HCT116 (cell line): ENCODE data around the gene THBD. TPM values are rescaled to one million over a fixed set of nuclear protein-coding genes. Genes with fewer than 3 reads are reported as not detected.

Experiments used
- ATAC-seq: fragments of 200-7000 bp; cut with Tn5 transposase; 2 replicates; pipeline ENCODE4 v1.9.1; 2020; ENCODE audit warnings: mild to moderate bottlenecking, moderate library complexity
- BruUV-seq: library from RNA; stranded (reverse); fragments of 400-500 nt; replicated peaks from 2 replicates; lab custom pipeline; 2021; lab: Mats Ljungman, UMichigan
- CTCF ChIA-PET: fragments of 300-600 bp; sonication (Branson Sonifier 250); formaldehyde crosslinking; loops from one replicate; lab custom pipeline; 2021; ENCODE audit warnings: antibody characterized with exemption; lab: Charles Lee
- POLR2A ChIA-PET: fragments of 300-600, 350-600 bp; sonication (Branson Sonifier 250); formaldehyde crosslinking; loops from one replicate; lab custom pipeline; 2021; ENCODE audit warnings: antibody characterized with exemption; lab: Charles Lee
- RAD21 ChIA-PET, 2 experiments: fragments of 300-600 bp; sonication (Branson Sonifier 250); formaldehyde crosslinking; loops; one replicate each; lab custom pipeline; 2023; ENCODE audit warnings: low total read pairs in 2 of 2; ENCODE audit not compliant: uncharacterized antibody in 2 of 2, unreplicated experiment in 2 of 2, low non-redundant PET in 1 of 2; lab: Charles Lee
- DNase-seq: peaks from one replicate; pipeline ENCODE4 v3.0.0-alpha.2; 2010; ENCODE audit warnings: low read depth, low spot score
- H2AFZ ChIP-seq: fragments of 200-600 bp; shearing (Covaris generic), sonication (generic); 2 replicates; pipeline ENCODE4 v1.6.1; 2017; ENCODE audit warnings: low read depth, mixed run types, mixed read lengths, antibody characterized with exemption, low read length; ENCODE audit not compliant: poor library complexity, severe bottlenecking
- H3K27ac ChIP-seq: 2 replicates; pipeline ENCODE4 v1.5.1; 2012; ENCODE audit warnings: low read depth, low read length
- H3K27me3 ChIP-seq: fragments of 200-600 bp; sonication (generic); 2 replicates; pipeline ENCODE4 v1.6.1; 2016; ENCODE audit warnings: mixed run types, low read length, mixed read lengths; ENCODE audit not compliant: insufficient read depth
- H3K36me3 ChIP-seq, 2 experiments: fragments of 200-500 bp in 1 of 2; fragments of 200-600 bp in 1 of 2; sonication (Bioruptor generic) in 1 of 2; sonication (generic) in 1 of 2; 2 replicates each; pipeline versions ENCODE4 v1.5.1 to v1.6.1; 2014 to 2016; ENCODE audit warnings: low read length in 2 of 2, inconsistent platforms in 1 of 2, mixed read lengths in 1 of 2, mixed run types in 1 of 2; ENCODE audit not compliant: insufficient read depth in 2 of 2, control insufficient read depth in 1 of 2
- H3K4me1 ChIP-seq, 2 experiments: fragments of 200-600 bp in 1 of 2; sonication (generic) in 1 of 2; 2 replicates each; pipeline versions ENCODE4 v1.5.1 to v1.6.1; 2012 to 2017; ENCODE audit warnings: low read length in 2 of 2, inconsistent platforms in 1 of 2, mild to moderate bottlenecking in 1 of 2, mixed read lengths in 1 of 2, mixed run types in 1 of 2, moderate library complexity in 1 of 2; ENCODE audit not compliant: insufficient read depth in 2 of 2, control insufficient read depth in 1 of 2
- H3K4me2 ChIP-seq: fragments of 200-600 bp; sonication (generic); 2 replicates; pipeline ENCODE4 v1.6.1; 2017; ENCODE audit warnings: mixed run types, low read length, mixed read lengths
- H3K4me3 ChIP-seq, 2 experiments: fragments of 200-600 bp in 1 of 2; sonication (generic) in 1 of 2; replicated peaks in 1 of 2; 2 replicates each; pipeline ENCODE4 v1.5.1; 2011 to 2016; ENCODE audit warnings: low read length in 2 of 2, control low read depth in 1 of 2, low read depth in 1 of 2, mild to moderate bottlenecking in 1 of 2, mixed read lengths in 1 of 2, mixed run types in 1 of 2
- H3K79me2 ChIP-seq: fragments of 200-600 bp; sonication (generic); 2 replicates; pipeline ENCODE4 v1.6.1; 2017; ENCODE audit warnings: mild to moderate bottlenecking, mixed run types, low read length, moderate library complexity, mixed read lengths; ENCODE audit not compliant: insufficient read depth
- H3K9ac ChIP-seq: fragments of 200-600 bp; sonication (generic); 2 replicates; pipeline ENCODE4 v1.6.1; 2016; ENCODE audit warnings: low read length, mixed read lengths
- H3K9me2 ChIP-seq: fragments of 200-600 bp; sonication (generic), shearing (Covaris generic); 2 replicates; pipeline ENCODE4 v1.6.1; 2017; ENCODE audit warnings: mixed run types, mild to moderate bottlenecking, moderate library complexity; ENCODE audit not compliant: insufficient read depth
- H3K9me3 ChIP-seq, 2 experiments: fragments of 200-500 bp in 1 of 2; fragments of 200-600 bp in 1 of 2; sonication (Bioruptor generic) in 1 of 2; sonication (generic) in 1 of 2; 2 replicates each; pipeline ENCODE4 v1.6.1; 2014 to 2017; ENCODE audit warnings: low read length in 2 of 2, mixed read lengths in 2 of 2, inconsistent platforms in 1 of 2, low read depth in 1 of 2, mild to moderate bottlenecking in 1 of 2, mixed run types in 1 of 2, moderate library complexity in 1 of 2; ENCODE audit not compliant: control insufficient read depth in 1 of 2, insufficient read depth in 1 of 2
- H4K20me1 ChIP-seq: fragments of 200-600 bp; sonication (generic), shearing (Covaris generic); 2 replicates; pipeline ENCODE4 v1.6.1; 2017; ENCODE audit warnings: mixed run types, mild to moderate bottlenecking, moderate library complexity; ENCODE audit not compliant: insufficient read depth
- ATF3 ChIP-seq: IDR thresholded peaks from 2 replicates; pipeline ENCODE4 v1.6.1; 2012
- CBX3 ChIP-seq: IDR thresholded peaks from 2 replicates; pipeline ENCODE4 v1.6.1; 2012; ENCODE audit warnings: low read depth
- CEBPB ChIP-seq: IDR thresholded peaks from 2 replicates; pipeline ENCODE4 v1.6.1; 2012; ENCODE audit warnings: low read depth
- CTCF ChIP-seq, 3 experiments: fragments of 200-600 bp in 1 of 3; sonication (generic) in 1 of 3; IDR thresholded peaks in 2 of 3; conservative IDR thresholded peaks in 1 of 3; 2 replicates each; pipeline ENCODE4 v1.5.1; 2012 to 2017; ENCODE audit warnings: low read depth in 2 of 3, low read length in 2 of 3, antibody characterized with exemption in 1 of 3, borderline replicate concordance in 1 of 3, control low read depth in 1 of 3, mild to moderate bottlenecking in 1 of 3, mixed read lengths in 1 of 3, mixed run types in 1 of 3, moderate library complexity in 1 of 3; ENCODE audit not compliant: insufficient read depth in 1 of 3
- EZH2 ChIP-seq: fragments of 200-600 bp; sonication (generic); IDR thresholded peaks from 2 replicates; pipeline ENCODE4 v1.6.1; 2017; ENCODE audit warnings: antibody characterized with exemption, mixed run types
- EZH2phosphoT487 ChIP-seq: fragments of 200-600 bp; IDR thresholded peaks from 2 replicates; pipeline ENCODE4 v1.6.1; 2018; ENCODE audit warnings: antibody characterized with exemption, borderline replicate concordance
- JUND ChIP-seq: IDR thresholded peaks from 2 replicates; pipeline ENCODE4 v1.6.1; 2012
- MAX ChIP-seq: IDR thresholded peaks from 2 replicates; pipeline ENCODE4 v1.6.1; 2012
- POLR2A ChIP-seq: IDR thresholded peaks from 2 replicates; pipeline ENCODE4 v1.7.0; 2011; ENCODE audit warnings: borderline replicate concordance; ENCODE audit not compliant: insufficient read depth, insufficient read length; ENCODE audit errors: extremely low read depth
- RAD21 ChIP-seq: IDR thresholded peaks from 2 replicates; pipeline ENCODE4 v1.6.1; 2012; ENCODE audit warnings: low read depth, mild to moderate bottlenecking
- REST ChIP-seq: IDR thresholded peaks from 2 replicates; pipeline ENCODE4 v1.6.1; 2012; ENCODE audit warnings: low read depth
- SIN3A ChIP-seq: IDR thresholded peaks from 2 replicates; pipeline ENCODE4 v1.6.1; 2012; ENCODE audit warnings: low read depth
- TCF7L2 ChIP-seq: IDR thresholded peaks from 2 replicates; pipeline ENCODE4 v1.7.0; 2011; ENCODE audit warnings: borderline replicate concordance, inconsistent platforms; ENCODE audit not compliant: insufficient read depth, insufficient read length; ENCODE audit errors: extremely low read depth
- YY1 ChIP-seq: IDR thresholded peaks from 2 replicates; pipeline ENCODE4 v1.6.1; 2011; ENCODE audit warnings: low read length, low read depth, moderate library complexity, mild to moderate bottlenecking; ENCODE audit not compliant: insufficient replicate concordance; ENCODE audit errors: extremely low read depth
- ZFX ChIP-seq: fragments of 450-650 bp; IDR thresholded peaks from 2 replicates; pipeline ENCODE4 v1.6.1; 2017
- ZNF274 ChIP-seq: fragments of 200-500 bp; sonication (Bioruptor generic); IDR thresholded peaks from 2 replicates; pipeline ENCODE4 v1.6.1; 2014; ENCODE audit warnings: mild to moderate bottlenecking, low read depth, low read length, inconsistent platforms
- intact Hi-C: fragments of 100-400 bp; cut with micrococcal nuclease; formaldehyde crosslinking; loops from 2 replicates; pipeline ENCODE4 v1.10.0; 2022
- total RNA-seq: library from RNA; stranded (reverse); gene quantifications from one replicate; pipeline ENCODE4 v1.2.1, GENCODE V29; 2021; ENCODE audit not compliant: unreplicated experiment

Gene THBD
- total RNA-seq, 1 experiment from 2014 or later, result 0.39 TPM

GRCh38 chr20:23010096-23010495, 39.4 kb downstream of the THBD start (continued):
- TF ChIP-seq JUND (no peak), MAX (no peak), RAD21 (no peak), REST (no peak), POLR2A (no peak), EZH2 (no peak), CEBPB (no peak)

- DNase-seq, result no peak
- Histone ChIP-seq H3K4me1 (peaks cover 5 to 7% of the 10 kb centered on the region in 2 experiments), H3K9me2 (no peaks in the 10 kb centered on the region), H2AFZ (no peak overlapping the region), H3K79me2 (no peaks in the 10 kb centered on the region), H3K4me2 (no peak overlapping the region), H4K20me1 (no peaks in the 10 kb centered on the region), H3K4me3 (no peak overlapping the region), H3K27ac (no peak overlapping the region), H3K27me3 (0 out of 2 replicates have a peak, but pooled peaks cover 3% of the 10 kb centered on the region), H3K9me3 (no peaks in the 10 kb centered on the region), H3K9ac (no peak overlapping the region), H3K36me3 (no peaks in the 10 kb centered on the region)
- ChIA-PET POLR2A (no interaction called here), CTCF (interaction anchor here (1.5 kb wide), 1 partner anchor 35 kb away, joined by 3 read pairs; no protein-coding TSS in a partner anchor), RAD21 (no interaction called here)
- no TSS peak for BruUV-seq
- intact Hi-C loops, result no loop called here
- ATAC-seq, result no peak
- TF ChIP-seq ZNF274 (no peak), POLR2A (no peak), REST (no peak), EZH2phosphoT487 (no peak), CTCF (IDR thresholded peaks at IDR 0.05 in 2 of 3, conservative IDR thresholded peaks at IDR 0.05 in 1 of 3; ENCODE audit: borderline replicate concordance in 1 of 3, insufficient read depth in 1 of 3, low read depth in 2 of 3, low read length in 2 of 3) (no peak), ATF3 (no peak), SIN3A (no peak), YY1 (no peak), TCF7L2 (no peak), ZFX (no peak), CBX3 (no peak)
These were observed 39.8 kb downstream of the THBD start for GRCh38 chr20:23009636-23010035.
